Breast epithelium (tissue), 3 donors: ENCODE measurements around the gene FAM181A.

ENCODE experiments used
- POLR2A ChIP-seq: fragments of 450-650 bp; IDR thresholded peaks from one replicate; pipeline ENCODE4 v1.6.1; 2016; ENCODE audit warnings: antibody characterized with exemption, mild to moderate bottlenecking, moderate library complexity
- POLR2AphosphoS5 ChIP-seq, 3 donors: sonication (generic); formaldehyde crosslinking; IDR thresholded peaks; one replicate each; pipeline ENCODE4 v1.6.1; 2017; ENCODE audit warnings: antibody characterized with exemption in 3 of 3
- TF ChIP-seq, protein P1 (sequence below), 3 donors: fragments of 450-650 bp; IDR thresholded peaks; one replicate each; pipeline ENCODE4 v1.5.1; 2016 to 2017; ENCODE audit warnings: antibody characterized with exemption in 3 of 3, mild to moderate bottlenecking in 3 of 3, moderate library complexity in 3 of 3

DNA sequence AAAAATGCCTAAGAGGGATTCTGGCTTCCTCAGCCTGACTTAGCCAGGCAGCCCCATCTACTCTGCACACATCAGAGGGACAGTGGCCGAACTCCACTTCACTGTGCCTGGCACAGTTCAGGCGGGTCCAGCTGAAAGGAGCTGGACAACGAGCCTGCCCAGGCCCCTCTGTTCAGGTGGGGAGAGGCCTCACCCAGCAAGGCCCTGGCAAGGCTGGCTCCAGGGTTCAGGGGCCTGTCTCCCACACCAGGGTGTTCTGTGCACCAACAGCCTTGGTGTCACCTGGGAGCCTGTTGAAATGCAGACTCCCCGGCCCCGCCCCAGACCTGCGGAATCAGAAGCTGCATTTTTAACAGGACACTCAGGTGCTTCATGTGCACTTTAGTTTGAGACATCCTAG, 9.8 kb downstream of the FAM181A start:
- TF ChIP-seq, protein P1, sequence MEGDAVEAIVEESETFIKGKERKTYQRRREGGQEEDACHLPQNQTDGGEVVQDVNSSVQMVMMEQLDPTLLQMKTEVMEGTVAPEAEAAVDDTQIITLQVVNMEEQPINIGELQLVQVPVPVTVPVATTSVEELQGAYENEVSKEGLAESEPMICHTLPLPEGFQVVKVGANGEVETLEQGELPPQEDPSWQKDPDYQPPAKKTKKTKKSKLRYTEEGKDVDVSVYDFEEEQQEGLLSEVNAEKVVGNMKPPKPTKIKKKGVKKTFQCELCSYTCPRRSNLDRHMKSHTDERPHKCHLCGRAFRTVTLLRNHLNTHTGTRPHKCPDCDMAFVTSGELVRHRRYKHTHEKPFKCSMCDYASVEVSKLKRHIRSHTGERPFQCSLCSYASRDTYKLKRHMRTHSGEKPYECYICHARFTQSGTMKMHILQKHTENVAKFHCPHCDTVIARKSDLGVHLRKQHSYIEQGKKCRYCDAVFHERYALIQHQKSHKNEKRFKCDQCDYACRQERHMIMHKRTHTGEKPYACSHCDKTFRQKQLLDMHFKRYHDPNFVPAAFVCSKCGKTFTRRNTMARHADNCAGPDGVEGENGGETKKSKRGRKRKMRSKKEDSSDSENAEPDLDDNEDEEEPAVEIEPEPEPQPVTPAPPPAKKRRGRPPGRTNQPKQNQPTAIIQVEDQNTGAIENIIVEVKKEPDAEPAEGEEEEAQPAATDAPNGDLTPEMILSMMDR (IDR thresholded peaks at IDR 0.05), result no peak
- TF ChIP-seq POLR2A, result no peak
- no peak for TF ChIP-seq POLR2AphosphoS5 (IDR thresholded peaks at IDR 0.05)
